Erythroblast (primary cell): ENCODE measurements around the gene DARS1.

Experiments
- GATA1 ChIP-seq: IDR thresholded peaks from 2 replicates; pipeline ENCODE4 v1.6.1; 2011; ENCODE audit warnings: low read depth, mild to moderate bottlenecking, control low read depth, low read length, moderate library complexity
- POLR2A ChIP-seq: IDR thresholded peaks from 2 replicates; pipeline ENCODE4 v1.6.1; 2011; ENCODE audit warnings: mild to moderate bottlenecking, low read length

DNA sequence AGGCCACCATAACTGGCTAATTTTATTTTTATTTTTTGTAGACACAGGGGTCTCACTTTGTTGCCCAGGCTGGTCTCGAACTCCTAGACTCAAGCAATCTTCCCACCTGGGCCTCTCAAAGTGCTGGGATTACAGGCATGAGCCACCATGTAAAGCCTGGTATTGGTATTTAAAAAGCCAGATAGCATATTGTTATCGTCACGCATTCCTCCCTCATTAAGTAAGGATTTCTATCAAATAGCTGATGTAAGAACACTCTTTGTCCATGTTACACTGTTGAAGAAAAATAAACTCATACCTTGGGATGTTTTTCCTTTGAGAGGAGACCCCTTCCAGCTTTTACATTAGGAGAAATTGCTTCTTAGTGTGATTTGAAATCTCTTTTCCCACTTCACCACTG is 39.2 kb upstream of the DARS1 start:
- TF ChIP-seq POLR2A (no peak), GATA1 (no peak)
